HG03039 (cell line): ENCODE results near the gene FGD5.

ENCODE experiments used
- ATAC-seq: cut with Tn5 transposase; IDR thresholded peaks from one replicate; pipeline ENCODE4 v1.9.1; 2021; ENCODE audit warnings: mild to moderate bottlenecking, moderate library complexity; ENCODE audit not compliant: unreplicated experiment

The FGD5 gene

DNA sequence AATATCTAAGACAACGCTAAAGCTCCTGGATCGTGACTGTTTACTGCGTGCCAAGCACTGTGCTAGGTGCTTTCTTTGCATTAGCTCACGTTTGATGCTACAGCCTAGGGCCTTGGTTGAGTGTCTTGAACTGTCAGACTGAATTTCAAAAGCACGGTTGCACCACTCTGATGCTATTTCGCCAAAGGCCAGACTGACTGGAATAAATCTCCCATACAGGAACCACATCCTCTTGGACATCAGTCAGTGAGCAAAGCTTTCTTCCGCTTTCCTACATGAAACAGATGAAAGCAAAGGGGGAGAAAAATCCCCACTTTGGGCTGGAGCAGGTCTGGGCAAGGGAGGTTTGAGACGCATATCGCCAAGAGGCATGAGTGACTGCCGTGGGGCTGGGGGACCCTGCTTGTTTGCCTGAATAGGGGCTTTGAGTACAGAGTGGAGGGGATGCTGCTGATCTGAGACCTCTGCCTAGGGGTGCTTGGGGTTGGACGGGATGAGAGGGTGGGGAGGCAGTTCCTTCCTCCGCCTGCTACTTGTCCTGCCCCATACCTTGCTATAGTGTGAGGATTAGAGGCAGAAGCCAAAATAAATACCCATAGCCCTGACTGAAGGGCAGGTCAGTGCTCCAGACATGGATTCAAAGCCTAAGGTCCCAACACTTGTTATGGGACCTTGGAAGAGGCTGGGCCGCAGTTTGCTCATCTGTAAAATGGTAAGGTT, 5.3 kb downstream of the FGD5 start:
- no peak for ATAC-seq

DNA sequence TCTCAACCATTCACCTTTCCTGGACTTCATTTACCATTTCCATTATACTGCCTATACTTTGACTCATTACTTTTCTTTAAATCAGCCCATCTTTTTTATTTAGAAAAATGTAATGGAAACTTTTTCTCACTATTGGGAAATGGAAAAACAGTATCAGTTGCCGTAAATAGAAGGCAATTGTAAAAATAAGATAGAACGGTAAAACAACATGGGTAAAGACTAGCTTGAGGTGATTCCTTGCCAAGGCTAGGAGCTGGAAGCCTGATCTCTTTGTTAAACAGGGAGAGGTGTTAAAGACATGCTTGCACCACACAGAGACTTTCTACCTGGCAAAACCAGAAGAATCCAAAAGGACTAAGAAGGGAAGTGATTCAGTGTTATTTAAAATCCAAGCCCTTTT, 5.9 kb downstream of the FGD5 start:
- ATAC-seq: no peak

DNA sequence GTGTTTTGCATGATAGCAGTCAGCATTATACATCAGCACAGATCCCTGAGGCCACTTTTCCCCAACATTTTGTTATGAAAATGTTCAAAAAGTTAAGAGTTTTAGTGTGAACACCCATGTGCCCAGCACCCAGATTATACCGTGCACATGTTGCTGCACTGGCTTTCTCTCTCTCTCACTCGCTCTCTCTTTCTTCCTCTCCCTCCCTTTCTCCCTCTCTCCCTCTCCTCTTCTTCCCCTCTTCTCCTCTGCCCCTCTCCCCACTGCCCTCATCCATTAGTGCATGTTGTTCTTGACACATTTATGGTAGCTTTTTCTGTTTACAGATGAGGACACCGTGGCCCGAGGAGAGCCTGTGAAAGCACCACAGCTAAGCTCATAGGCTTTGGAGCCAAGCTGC, 7.3 kb downstream of the FGD5 start:
- no peak for ATAC-seq

DNA sequence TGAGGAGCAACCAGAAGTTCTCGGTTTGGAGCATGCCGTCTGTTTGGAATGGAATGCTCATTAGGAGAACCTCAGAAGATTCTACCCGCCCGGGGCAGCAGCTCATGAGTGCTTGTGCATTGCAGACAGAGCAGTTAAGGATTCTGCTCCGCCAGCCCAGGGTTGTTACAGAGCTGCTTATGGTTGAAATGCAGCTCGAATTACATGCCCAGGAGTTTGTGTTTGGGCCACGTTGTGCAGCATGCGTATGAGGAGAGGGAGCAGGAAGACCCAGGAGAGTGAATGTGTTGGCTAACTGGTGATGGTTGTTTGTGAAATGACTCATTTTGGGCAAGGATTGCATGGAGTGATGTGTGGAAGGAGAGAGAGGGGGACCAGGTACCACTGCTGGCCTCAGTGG, 9.0 kb downstream of the FGD5 start:
- no peak for ATAC-seq

DNA sequence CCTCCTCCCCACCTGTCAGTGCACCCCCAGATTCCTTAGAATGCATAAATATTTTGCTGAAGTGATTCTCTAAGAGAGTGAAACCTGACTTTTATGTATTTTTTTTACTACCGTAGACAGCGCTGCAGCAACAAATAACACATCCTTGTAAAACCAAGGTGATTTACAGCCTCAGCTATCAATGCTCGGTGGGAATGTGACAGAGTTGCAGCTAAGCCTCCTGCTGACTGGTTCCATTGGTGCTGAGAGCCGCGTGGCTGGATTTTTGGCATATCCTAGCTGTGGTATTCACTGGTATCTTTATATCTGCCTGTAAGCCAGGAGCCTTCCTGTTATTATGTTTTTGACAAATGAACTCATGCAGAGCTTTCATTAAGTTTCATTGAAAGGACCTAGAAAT, 11.0 kb downstream of the FGD5 start:
- no peak for ATAC-seq

DNA sequence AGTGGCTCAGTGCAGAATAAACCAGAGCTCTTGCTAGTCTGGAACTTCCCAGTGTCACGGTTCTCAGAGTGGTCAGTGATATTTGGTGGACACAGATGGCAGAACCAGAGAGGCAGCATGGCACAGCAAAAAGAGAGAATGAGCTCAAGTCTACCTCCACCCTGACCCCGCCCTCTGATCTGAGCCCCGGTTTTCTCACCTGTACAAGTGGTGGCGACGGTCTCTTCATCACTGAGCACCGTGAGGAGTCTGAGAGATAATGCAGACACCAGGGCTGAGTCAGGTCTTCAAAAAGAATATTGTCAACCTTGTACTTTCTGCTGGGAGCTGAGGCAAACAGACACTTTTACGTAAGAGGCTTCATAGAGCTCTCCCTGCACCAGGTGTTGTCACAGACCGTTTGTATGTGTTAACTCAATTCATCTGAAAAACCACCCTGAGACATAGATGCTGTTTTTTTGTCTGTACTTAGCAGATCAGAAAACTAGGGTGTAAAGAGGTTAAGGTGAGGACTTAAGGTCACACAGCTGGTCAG, 13.2 kb downstream of the FGD5 start:
- ATAC-seq: no peak

DNA sequence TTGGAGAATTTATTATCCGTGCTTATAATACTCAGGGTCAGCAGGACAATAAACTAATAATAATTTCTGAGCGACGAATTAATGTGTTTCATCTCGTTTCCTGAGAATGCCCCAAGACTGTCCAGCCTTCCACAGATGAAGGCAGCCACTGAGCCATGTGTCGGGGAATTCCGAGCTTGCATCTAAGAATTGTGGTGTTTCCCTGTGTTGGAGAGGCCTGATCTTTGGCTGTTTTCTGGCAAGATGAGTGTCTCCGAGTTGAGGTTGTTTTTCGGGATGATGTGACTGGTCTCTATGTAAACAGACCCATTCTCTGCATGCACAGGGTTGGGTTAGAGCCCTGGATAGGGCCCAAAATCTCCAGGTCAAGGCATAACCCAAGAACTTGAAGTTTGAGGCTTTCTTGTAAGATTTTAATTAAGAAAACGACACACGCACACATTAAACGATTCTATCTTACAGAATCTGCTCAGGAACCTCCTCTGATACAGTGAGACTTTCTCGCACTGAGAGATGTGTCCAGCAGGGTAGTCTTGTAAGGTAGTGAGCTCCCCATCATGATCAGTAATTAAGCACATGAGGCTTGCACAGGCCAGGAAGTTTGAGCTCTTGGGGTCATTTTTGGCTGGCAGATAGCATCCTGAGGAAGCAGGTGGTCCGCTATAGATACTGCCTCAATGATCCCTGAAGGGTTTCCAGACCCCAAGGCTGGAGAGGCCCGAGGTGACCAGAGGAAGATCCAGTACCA, 14.4 kb downstream of the FGD5 start:
- no peak for ATAC-seq

DNA sequence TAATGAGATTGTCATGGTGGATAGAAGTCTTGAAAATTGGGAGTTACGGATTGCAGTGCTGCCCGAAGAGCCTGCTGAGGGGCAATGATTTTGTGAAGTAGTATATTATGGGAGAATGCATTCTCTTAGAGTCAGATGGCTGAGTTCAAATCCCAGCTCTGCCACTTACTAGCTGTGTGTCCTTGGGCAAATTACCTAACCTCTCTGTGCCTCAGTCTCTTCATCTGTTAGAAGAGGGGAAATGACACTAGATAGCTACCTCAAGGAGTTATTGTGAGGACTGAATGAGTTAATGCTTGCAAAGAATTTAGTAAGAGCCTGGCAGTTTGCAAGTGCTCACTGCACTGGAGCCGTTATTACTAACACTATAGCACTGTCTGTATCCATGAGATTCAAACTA, 15.4 kb downstream of the FGD5 start:
- ATAC-seq: no peak

DNA sequence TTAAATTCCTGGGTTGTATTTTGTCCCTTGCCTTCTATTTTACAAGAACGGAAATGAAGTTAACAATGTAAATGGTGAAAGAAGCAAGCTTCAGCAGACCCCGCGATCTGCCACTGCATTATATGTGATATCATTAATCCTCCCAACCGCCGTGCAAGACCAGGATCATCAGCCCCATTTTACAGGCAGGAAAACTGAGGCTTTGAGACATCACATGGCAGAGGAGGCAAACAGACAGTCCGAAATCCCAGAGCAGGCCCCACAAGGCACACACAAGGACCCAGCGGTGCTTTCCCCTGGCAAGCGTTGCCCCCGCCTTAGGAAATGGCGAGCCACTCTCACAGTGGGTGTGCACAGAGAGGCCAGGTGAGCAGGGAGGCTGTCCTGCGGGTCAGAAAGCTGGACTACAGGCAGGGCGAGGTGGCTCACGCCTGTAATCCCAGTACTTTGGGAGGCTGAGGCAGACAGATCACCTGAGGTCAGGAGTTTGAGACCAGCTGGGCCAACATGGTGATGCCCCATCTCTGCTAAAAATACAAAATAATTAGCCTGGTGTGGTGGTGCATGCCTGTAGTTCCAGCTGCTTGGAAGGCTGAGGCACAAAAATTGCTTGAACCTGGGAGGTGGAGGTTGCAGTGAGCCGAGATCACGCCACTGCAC, 16.2 kb downstream of the FGD5 start:
- ATAC-seq: no peak

DNA sequence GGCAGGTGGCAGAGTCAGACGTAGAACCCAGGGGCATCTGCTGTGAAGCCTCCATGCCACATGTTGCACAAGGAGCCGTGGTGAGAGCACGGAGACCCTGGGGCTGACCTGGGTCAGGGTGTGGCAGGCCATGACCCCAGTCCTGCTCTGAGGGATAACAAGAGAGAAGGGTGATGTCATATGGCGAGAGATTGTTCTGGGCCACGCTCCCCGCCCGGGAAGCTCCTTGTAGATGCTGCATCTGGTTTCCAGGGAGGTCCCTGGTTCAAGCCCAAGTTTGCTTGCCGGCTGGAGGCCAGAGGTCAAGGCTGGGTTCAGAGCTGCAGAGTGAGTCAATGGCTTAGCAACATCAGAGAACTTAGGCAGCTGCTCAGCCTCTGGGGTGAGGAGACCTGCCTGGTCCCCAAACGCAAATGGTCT, 17.3 kb downstream of the FGD5 start:
- ATAC-seq: no peak

DNA sequence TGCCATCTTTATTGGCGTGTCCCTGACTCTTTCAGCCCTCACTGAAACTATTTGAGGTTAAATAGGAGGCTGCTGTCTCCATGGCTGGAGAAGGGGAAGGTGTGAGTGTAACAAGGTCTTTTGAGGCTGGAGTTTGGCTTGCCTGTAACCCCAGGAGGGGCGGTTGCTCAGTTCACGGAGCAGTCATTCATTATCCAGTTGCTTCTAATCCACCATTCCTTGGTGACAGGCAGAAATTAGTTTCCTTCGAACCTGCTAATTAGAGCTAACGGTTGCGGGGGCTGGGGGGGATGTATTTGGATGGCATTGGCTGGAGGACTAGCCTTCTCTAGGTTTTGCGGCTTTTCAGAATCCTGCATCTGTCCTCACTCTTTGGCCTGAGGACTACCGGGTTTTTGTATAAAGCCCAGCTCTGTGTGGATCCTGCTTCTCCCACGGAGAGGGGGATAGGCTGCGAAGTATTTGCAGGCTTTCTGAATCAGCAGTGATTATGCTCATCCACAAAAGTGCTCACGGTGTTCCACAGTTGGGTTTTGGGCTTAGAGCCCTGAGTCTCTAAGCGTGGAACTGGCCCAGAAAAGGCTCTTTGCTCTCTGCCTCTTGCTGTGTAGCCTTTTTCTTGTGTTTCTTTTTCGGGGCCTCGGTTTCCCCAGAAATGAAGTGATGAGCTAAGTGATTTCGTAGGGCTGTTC, 18.6 kb downstream of the FGD5 start:
- no peak for ATAC-seq

DNA sequence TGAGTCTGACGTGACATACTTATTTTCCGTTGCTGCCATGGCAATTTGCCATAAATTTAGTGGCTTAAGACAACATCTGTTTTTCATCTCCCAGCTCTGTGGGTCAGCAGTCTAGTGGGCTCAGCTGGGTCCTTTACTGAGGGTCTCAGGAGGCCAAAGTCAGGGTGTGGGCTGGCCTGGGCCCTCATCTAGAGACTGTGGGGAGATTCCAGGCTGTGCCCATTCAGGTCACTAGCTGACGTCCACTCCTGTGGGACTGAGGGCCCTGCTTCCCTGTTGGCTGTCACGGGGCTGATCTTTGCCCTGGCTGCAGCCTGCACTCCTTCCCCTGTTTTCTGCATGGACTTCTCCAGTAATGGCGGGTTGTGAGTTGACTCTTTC, 19.1 kb downstream of the FGD5 start:
- no peak for ATAC-seq

DNA sequence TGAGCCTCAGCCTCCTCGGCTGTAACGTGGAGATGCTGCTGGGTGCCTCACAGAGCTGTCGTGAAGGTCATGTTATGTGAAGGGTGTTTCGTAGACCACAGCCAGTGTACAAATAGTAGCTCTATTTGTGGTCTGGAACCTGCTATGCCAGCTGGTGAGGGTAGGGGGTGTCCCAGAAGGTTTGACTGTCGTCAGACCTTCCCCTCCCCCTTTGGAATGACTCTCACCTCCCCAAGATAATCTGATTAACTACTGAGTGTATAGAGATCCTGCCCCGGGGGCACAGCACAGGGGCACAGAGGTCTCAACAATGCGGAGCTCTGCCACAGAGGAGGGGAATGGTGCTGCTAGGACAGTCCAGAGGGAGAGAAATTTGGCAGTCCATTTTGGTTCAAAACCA, 20.5 kb downstream of the FGD5 start:
- ATAC-seq: no peak

DNA sequence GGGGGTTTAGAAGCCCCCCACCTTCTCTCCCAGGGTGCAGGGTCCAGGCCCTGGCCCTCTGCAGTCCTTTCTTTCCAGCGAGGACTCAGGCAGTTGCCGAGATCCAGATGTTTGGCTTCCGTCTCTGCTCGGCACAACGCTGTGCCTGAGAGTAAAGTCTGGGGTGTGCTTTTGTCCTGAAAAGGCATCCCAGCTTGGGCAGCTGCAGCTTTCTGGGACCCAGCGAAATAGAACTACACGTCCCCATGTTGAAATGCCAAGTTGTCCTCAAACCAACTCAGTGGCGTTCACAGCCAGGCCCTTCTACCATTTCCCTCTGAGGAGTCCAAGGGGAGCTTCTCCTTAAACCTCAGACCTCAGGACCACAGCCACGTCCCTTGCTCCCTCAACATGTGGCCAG, 23.1 kb downstream of the FGD5 start:
- ATAC-seq: no peak

DNA sequence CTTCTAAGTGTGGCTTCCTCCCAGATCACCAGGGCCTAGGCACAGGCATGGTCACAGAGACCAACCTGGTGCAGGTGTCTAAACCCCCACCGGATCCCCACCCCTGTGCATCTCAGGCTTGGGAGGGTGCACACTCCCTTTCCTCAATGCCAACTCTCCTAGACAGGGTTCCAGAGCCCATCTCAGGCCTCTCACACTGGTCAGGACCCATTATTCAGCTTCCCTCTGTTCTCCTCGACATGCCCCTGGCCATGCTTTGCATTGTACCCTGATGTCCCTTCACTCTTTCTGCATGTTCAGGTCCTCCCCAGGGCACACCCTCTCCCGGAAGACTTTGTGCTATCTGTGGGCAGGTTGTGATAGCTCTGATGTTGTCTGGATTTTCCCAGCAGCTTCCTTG, 23.5 kb downstream of the FGD5 start:
- no peak for ATAC-seq

DNA sequence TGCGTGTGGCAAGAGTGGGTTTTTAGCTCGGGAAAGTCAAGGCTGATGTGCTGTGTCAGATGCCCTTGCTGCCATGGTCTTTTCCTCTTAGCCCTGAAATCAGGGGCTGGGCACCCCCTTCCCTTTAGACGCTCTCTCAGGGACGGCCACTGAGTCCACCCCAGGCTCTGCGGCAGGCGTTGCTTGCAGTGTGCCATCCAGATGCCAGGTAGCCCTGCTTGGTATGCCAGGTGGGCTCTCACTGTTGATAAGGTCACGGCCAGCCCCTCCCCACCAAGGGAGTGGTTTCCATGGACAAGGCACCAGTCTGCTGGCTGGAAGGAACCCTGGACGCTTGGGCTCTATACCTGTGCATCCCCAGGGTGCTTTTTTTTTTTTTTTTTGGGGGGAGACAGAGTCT, 24.6 kb downstream of the FGD5 start:
- no peak for ATAC-seq

DNA sequence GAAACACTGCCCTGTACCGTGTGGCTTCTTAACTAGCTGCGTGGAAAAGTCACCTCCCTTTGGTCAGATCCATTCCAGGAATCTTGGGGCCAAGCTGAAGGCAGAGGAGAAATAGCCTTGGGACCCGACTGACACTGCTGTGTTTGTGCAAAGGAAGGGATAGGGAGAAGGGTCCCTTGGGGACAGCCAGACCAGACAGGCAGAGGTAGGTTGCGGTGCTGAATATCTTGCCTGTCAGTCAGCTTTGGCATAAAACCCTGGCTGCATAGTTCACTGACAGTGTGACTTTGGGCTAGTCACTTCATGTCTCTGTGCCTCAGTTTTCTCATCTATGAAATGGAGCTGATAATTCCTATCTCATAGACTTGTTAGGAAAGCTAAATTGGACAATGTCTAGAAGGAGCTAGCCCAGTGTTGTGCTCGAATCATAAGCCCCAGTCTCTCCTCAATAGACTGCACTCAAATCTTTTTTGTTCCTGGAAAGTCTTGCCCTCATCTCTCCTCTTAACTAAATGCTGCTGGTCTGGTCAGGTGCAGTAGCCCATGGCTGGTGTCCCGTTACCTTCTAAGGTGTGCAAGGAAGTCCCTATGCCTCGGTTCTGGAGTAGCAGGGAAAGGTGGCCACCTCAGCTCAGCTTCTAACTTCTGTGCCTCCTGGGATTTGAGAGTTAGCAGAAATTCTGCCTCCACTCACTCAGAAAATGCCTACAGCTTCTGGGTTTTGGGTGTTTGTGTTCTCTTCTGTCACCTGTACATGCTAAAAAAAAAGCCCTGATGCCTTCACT, 25.8 kb downstream of the FGD5 start:
- no peak for ATAC-seq

DNA sequence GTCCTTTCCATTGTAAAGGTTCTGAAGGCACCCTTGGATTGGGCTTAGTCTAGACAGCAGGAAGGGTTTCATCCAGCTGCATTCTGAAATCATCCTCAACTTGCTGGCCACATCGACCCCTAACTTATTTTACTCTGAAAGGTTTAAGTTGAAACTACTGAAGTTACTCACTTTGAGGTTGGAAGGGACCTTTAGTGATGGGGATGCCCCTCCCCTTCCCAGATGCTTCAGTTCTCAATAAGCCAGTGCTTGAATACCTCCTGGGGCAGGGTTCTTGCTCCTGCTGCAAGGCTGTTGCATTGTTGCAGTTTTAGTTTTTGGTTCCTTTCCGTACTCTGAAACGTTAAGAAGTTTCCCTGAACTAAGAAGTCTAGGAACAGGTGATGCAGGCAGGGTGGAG, 26.4 kb downstream of the FGD5 start:
- ATAC-seq: no peak

DNA sequence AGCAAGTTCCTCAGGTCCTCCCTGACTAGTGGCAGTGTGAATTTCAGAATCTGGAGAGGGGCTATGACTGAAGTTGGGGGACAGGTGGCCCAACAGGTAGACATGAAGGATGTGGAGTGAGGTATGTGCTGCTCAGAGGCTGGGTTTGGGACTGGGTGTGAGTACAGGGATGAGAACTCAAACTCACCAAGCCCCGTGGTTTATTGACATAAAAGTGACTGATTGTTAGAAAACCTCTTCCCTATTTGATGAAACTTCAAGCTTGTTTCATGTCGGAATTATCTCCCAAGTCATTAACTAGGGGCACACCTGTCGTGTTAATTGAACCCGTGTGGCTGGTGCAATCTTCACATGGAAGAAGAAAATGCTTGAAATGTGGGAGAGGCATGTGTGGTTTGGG, 27.1 kb downstream of the FGD5 start:
- ATAC-seq: no peak

DNA sequence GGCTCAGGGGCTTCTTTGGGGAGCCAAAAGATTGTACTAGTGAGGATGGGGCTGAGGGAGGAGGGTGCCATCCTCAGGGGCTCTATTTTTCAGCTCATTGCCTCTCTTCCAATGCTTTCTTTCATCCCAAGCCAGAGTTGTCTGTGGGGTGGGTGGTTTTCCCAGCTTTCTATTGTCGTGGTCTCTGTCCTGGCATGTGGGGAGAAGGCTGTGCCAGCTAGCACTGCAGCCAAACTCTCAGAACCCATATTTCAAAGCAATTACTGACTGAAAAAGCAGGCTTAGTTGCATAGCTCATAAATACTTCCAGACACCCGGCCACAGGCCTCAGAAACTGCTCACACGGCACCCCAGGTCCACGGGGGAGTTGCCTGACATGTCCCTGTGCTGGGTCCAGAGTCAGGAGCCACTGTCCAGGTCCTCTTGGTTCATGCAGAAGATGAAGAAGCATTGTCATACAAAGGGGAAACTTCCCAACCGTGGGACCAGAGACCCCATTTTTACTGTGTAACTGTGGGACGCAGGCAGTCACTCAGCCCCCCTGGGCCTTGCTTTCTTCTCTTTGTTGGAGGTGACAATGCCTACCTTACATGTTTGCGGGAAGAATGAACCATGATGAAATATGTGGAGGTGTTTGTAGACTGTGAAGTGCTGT, 27.6 kb downstream of the FGD5 start:
- no peak for ATAC-seq
